H1 (cell line): ENCODE measurements around the gene PTTG2. TPM values are rescaled to one million over a fixed set of nuclear protein-coding genes. Genes with fewer than 3 reads are reported as not detected.
A peak's percentile ranks its signal among the peaks of the same experiment; 100 is the strongest.

ENCODE experiments used
- ATF2 ChIP-seq: IDR thresholded peaks from 2 replicates; pipeline ENCODE4 v1.6.1; 2012; ENCODE audit warnings: low read length, inconsistent platforms
- ATF3 ChIP-seq: IDR thresholded peaks from 2 replicates; pipeline ENCODE4 v1.6.1; 2011; ENCODE audit warnings: low read depth, mild to moderate bottlenecking, low read length; ENCODE audit not compliant: insufficient read depth
- BCL11A ChIP-seq, 2 experiments: IDR thresholded peaks; one replicate each; pipeline ENCODE4 v1.6.1; 2011; ENCODE audit warnings: low read depth in 2 of 2, low read length in 2 of 2, mild to moderate bottlenecking in 2 of 2
- E2F6 ChIP-seq: IDR thresholded peaks from 2 replicates; pipeline ENCODE4 v1.6.1; 2012; ENCODE audit warnings: inconsistent platforms
- MAX ChIP-seq: IDR thresholded peaks from 2 replicates; pipeline ENCODE4 v1.6.1; 2012; ENCODE audit warnings: inconsistent platforms
- POLR2AphosphoS5 ChIP-seq: IDR thresholded peaks from 2 replicates; pipeline ENCODE4 v1.6.1; 2011; ENCODE audit warnings: low read depth, low read length
- SP2 ChIP-seq: IDR thresholded peaks from 2 replicates; pipeline ENCODE4 v1.6.1; 2012; ENCODE audit warnings: mild to moderate bottlenecking, low read length, inconsistent platforms
- SP4 ChIP-seq: IDR thresholded peaks from 2 replicates; pipeline ENCODE4 v1.6.1; 2012; ENCODE audit warnings: low read length, inconsistent platforms
- SRF ChIP-seq: IDR thresholded peaks from 2 replicates; pipeline ENCODE4 v1.6.1; 2011; ENCODE audit warnings: mild to moderate bottlenecking, low read depth, low read length, moderate library complexity
- ZNF274 ChIP-seq: IDR thresholded peaks from 2 replicates; pipeline ENCODE4 v1.7.0; 2012; ENCODE audit warnings: low read length, borderline replicate concordance; ENCODE audit errors: extremely low read depth
- polyA plus RNA-seq, 7 experiments: library from polyadenylated mRNA; depleted of rRNA in 3 of 7; stranded (reverse) in 5 of 7; unstranded in 2 of 7; fragments of >200 nt in 5 of 7; fragments of 200-250 nt in 2 of 7; gene quantifications; 1 replicate in 5 of 7; 2 replicates in 1 of 7; 4 replicates in 1 of 7; pipeline versions ENCODE4 v1.2.1 to v1.2.3, GENCODE V29; 2011 to 2013; ENCODE audit warnings: missing spikeins in 2 of 7, mixed read lengths in 2 of 7
- total RNA-seq: library from RNA; stranded (reverse); fragmentation: NEBNext Ultra II Directional; extraction: Animal tissue kit (Norgen Biotek cat#: 25700); gene quantifications from 2 replicates; pipeline ENCODE4 v1.2.1, GENCODE V29; 2021

Gene PTTG2
- total and polyA plus RNA-seq, 2 of the 8 experiments (the other 6 are each of a cell fraction or from before 2014, with no cell fraction given): not detected

- peak; percentile 51; the same call in 1 of the 2 replicates for TF ChIP-seq MAX
- TF ChIP-seq SRF: no peak
- no peak for TF ChIP-seq E2F6
- no peak for TF ChIP-seq ATF3
- TF ChIP-seq POLR2AphosphoS5: no peak
- no peak for TF ChIP-seq ZNF274
- TF ChIP-seq BCL11A (IDR thresholded peaks at IDR 0.05; ENCODE audit: low read depth in 2 of 2, low read length in 2 of 2): no peak
- 0 out of 2 replicates have a peak, but pooled peaks have one; percentile 47 for TF ChIP-seq ATF2
- no peak for TF ChIP-seq SP4
- TF ChIP-seq SP2: no peak
These were observed 17.5 kb downstream of the PTTG2 start (continued) for GRCh38 chr4:37977471-37978247.
